Breast epithelium (tissue), 4 donors: ENCODE data around the gene ARL2BP. TPM values are rescaled to one million over a fixed set of nuclear protein-coding genes. Genes with fewer than 3 reads are reported as not detected.

Source experiments
- DNase-seq, 2 donors: peaks; one replicate each; pipeline ENCODE4 v3.0.0-alpha.2; 2019; ENCODE audit warnings: low spot score in 2 of 2
- H3K27ac ChIP-seq, 2 donors: fragments of 200-600 bp; sonication (generic) in 1 of 2; one replicate each; pipeline ENCODE4 v1.5.1; 2016 to 2019; ENCODE audit warnings: mild to moderate bottlenecking in 1 of 2
- H3K27me3 ChIP-seq, 2 donors: fragments of 200-600 bp; sonication (generic) in 1 of 2; one replicate each; pipeline versions ENCODE4 v1.5.1 to v1.6.0; 2017 to 2019; ENCODE audit warnings: control low read depth in 1 of 2, mild to moderate bottlenecking in 1 of 2
- H3K36me3 ChIP-seq: fragments of 200-600 bp; one replicate; pipeline ENCODE4 v1.5.1; 2019
- H3K4me1 ChIP-seq, 2 donors: fragments of 200-600 bp; sonication (generic); one replicate each; pipeline ENCODE4 v1.5.1; 2016 to 2019; ENCODE audit warnings: control low read depth in 1 of 2
- H3K4me3 ChIP-seq, 3 donors: fragments of 200-600 bp; sonication (generic); 1 replicate in 2 of 3; 2 replicates in 1 of 3; pipeline ENCODE4 v1.5.1; 2016 to 2019; ENCODE audit warnings: mild to moderate bottlenecking in 3 of 3, moderate library complexity in 2 of 3
- H3K9me3 ChIP-seq, 2 donors: fragments of 200-600 bp; sonication (generic) in 1 of 2; one replicate each; pipeline ENCODE4 v1.5.1; 2016 to 2019; ENCODE audit warnings: control low read depth in 1 of 2
- POLR2A ChIP-seq: fragments of 450-650 bp; IDR thresholded peaks from one replicate; pipeline ENCODE4 v1.6.1; 2016; ENCODE audit warnings: antibody characterized with exemption, mild to moderate bottlenecking, moderate library complexity
- POLR2AphosphoS5 ChIP-seq, 3 donors: sonication (generic); formaldehyde crosslinking; IDR thresholded peaks; one replicate each; pipeline ENCODE4 v1.6.1; 2017; ENCODE audit warnings: antibody characterized with exemption in 3 of 3
- intact Hi-C: fragments of 100-400 bp; cut with DNase I; formaldehyde crosslinking; loops from one replicate; pipeline ENCODE4 v1.15.1; 2023; ENCODE audit warnings: low total_unique reads
- total RNA-seq, 3 donors: library from RNA; depleted of rRNA; stranded (reverse); fragments of >200 nt; gene quantifications; one replicate each; pipeline ENCODE4 v1.1.0, GENCODE V29; 2016
- TF ChIP-seq, protein P1 (sequence below), 3 donors: fragments of 450-650 bp; IDR thresholded peaks; one replicate each; pipeline ENCODE4 v1.5.1; 2016 to 2017; ENCODE audit warnings: antibody characterized with exemption in 3 of 3, mild to moderate bottlenecking in 3 of 3, moderate library complexity in 3 of 3

ARL2BP gene
- total RNA-seq, 3 donors from 2014 or later, result 50.5 to 64.0 (median 62.4) TPM

DNA sequence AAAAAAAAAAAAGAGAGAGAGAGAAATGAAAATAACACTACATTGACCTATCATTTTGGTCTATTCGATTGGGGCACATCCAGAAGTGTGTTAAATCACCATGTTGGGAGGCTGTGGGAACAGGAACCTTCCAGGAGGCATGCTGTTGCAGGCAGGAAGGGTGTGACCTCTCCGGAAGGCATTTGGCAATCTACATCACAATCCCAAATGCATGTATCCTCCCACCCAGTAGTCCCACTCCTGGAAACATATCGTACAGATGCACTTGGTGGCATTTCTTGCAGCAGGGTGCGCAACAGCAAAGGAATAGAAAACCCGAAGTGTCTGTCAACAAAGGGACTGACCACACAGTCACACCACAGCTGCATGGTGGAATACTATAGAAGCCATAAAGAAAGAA lies 31.5 kb downstream of the ARL2BP start:
- DNase-seq, result no peak
- Histone ChIP-seq H3K36me3 (no peaks in the 10 kb centered on the region), H3K9me3 (no peaks in the 10 kb centered on the region), H3K27ac (no peak overlapping the region), H3K4me3 (no peak overlapping the region), H3K4me1 (no peaks in the 10 kb centered on the region), H3K27me3 (no peaks in the 10 kb centered on the region)
- TF ChIP-seq, protein P1, sequence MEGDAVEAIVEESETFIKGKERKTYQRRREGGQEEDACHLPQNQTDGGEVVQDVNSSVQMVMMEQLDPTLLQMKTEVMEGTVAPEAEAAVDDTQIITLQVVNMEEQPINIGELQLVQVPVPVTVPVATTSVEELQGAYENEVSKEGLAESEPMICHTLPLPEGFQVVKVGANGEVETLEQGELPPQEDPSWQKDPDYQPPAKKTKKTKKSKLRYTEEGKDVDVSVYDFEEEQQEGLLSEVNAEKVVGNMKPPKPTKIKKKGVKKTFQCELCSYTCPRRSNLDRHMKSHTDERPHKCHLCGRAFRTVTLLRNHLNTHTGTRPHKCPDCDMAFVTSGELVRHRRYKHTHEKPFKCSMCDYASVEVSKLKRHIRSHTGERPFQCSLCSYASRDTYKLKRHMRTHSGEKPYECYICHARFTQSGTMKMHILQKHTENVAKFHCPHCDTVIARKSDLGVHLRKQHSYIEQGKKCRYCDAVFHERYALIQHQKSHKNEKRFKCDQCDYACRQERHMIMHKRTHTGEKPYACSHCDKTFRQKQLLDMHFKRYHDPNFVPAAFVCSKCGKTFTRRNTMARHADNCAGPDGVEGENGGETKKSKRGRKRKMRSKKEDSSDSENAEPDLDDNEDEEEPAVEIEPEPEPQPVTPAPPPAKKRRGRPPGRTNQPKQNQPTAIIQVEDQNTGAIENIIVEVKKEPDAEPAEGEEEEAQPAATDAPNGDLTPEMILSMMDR (IDR thresholded peaks at IDR 0.05), result no peak
- no peak for TF ChIP-seq POLR2A
- no peak for TF ChIP-seq POLR2AphosphoS5 (IDR thresholded peaks at IDR 0.05)
- intact Hi-C loops, result no loop called here

DNA sequence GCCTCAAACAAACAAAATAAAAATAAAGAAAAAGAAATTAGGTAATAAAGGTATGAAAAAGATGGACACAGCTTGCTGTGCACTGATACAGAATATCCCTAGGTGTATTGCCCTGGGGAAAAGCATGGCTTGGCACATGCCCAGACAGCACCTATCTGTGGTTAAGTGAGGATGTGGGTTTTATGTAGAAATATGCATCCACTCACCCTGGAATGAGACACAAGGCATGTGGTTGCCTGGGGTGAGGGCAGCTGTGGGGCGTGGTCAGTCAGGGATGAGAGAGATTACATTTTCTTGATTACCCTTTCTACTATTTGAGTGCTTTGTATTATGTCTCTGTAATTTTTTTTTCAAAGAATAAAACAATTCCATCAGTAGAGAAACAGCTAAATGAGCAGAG lies 32.5 kb downstream of the ARL2BP start:
- no peak for DNase-seq
- no peaks in the 10 kb centered on the region for H3K4me1 ChIP-seq

DNA sequence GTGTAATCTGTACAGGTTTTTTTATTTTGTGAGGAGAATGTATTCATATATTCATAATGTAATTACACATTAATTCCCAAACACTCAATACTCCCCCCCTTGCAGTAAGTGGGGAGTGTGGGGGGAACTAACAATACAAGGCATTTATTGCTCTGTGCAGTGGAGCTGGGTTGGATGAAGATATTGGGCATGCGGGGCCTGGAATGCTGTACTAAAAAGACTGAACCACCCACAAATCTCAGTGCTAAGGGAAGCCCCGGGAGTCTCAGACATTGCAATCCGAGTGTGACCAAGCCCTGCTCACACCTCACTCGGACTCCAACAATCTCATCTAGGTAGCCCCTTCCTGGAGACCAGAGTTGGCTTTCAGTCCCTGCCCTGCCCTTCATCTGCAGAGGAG lies 33.4 kb downstream of the ARL2BP start:
- Histone ChIP-seq H3K4me1 (no peaks in the 10 kb centered on the region), H3K9me3 (no peaks in the 10 kb centered on the region), H3K4me3 (no peak overlapping the region), H3K27ac (no peak overlapping the region), H3K27me3 (no peaks in the 10 kb centered on the region), H3K36me3 (no peaks in the 10 kb centered on the region)
- no peak for TF ChIP-seq POLR2AphosphoS5 (IDR thresholded peaks at IDR 0.05)
- TF ChIP-seq POLR2A, result no peak
- TF ChIP-seq, protein P1 (IDR thresholded peaks at IDR 0.05), result no peak
- intact Hi-C loops, result no loop called here
- DNase-seq, result no peak

More for the DNA sequence above, 32.5 kb downstream of the ARL2BP start:
- no peaks in the 10 kb centered on the region for H3K9me3 ChIP-seq
- no peak for TF ChIP-seq POLR2A
- no peak for TF ChIP-seq POLR2AphosphoS5 (IDR thresholded peaks at IDR 0.05)
- TF ChIP-seq, protein P1 (IDR thresholded peaks at IDR 0.05), result no peak
- H3K4me3 ChIP-seq, result no peak overlapping the region
- intact Hi-C loops, result no loop called here
- H3K27ac ChIP-seq, result no peak overlapping the region
- no peaks in the 10 kb centered on the region for H3K27me3 ChIP-seq
- H3K36me3 ChIP-seq, result no peaks in the 10 kb centered on the region

DNA sequence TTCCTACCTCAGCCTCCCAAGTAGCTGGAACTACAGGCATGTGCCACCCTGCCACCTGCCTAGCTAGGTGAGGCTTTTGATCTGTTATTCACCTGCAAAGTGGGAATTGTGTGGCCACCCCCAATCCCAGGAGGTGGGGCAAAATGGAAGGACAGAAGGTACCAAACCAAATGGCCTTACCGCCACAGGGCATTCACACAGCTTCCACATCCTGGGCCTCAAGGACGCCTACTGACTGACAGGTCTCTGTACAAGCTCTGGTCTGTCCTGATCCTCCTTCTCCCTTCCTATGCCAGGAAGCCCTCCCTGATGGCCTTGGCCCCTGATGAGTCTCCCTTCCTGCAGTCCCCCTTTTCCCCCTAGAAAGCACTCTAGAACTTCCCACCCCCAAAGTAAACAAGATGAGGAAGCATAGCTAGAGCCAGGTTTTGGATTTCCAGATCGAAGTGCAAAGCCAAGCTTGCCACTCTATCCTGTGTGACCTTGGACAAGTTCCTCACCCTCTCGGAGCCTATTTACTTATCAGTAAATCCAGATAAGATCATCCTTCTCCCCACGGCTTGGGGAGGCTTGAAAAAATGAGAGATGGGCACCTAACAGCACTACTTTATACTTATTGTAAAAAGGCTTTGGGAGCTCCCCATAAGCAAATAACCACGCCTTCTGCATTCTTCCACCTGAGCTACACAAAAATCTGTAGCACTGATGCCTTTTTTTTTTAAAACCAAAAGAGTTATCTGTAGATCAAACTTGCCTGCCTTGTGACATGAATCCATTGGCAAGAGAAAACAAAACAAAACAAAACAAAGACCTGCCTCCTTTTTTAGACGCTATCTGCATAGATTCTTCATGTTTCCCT lies 35.0 kb downstream of the ARL2BP start:
- H3K4me3 ChIP-seq, result no peak overlapping the region
- H3K27ac ChIP-seq, result no peak overlapping the region
- no peaks in the 10 kb centered on the region for H3K27me3 ChIP-seq
- TF ChIP-seq POLR2AphosphoS5 (IDR thresholded peaks at IDR 0.05), result no peak
- TF ChIP-seq, protein P1 (IDR thresholded peaks at IDR 0.05), result no peak
- no peak for TF ChIP-seq POLR2A
- DNase-seq, result no peak
- no peaks in the 10 kb centered on the region for H3K9me3 ChIP-seq
- intact Hi-C loops, result no loop called here
- H3K4me1 ChIP-seq, result peaks cover 0 to 7% of the 10 kb centered on the region in 2 donors
- H3K36me3 ChIP-seq, result no peaks in the 10 kb centered on the region

DNA sequence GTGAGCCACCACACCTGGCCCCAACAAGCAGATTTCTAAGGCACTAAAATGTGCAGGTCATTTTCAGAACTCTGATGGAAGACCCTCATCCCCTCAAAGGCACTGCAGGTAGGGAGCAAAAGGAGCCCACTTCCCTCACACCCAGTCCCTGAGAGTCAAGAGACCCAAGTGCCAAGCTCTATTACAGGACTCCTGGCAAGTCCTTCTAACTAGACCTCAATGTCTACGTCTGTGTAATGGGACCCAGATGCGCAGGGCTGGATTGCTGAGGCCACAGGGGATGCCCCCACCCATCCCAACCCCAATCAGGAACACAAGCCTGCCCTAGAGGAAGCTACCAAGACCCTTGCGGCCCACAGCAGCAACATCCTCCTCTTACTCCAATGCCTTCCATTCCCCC lies 36.7 kb downstream of the ARL2BP start:
- Histone ChIP-seq H3K27me3 (no peaks in the 10 kb centered on the region), H3K9me3 (no peaks in the 10 kb centered on the region), H3K4me1 (peaks cover 0 to 7% of the 10 kb centered on the region in 2 donors), H3K4me3 (no peak overlapping the region), H3K36me3 (no peaks in the 10 kb centered on the region), H3K27ac (no peak overlapping the region)
- DNase-seq, result no peak
- TF ChIP-seq POLR2AphosphoS5 (IDR thresholded peaks at IDR 0.05), result no peak
- intact Hi-C loops, result no loop called here
